ENCODE data around the gene ITGB3BP. TPM values are rescaled to one million over a fixed set of nuclear protein-coding genes. Genes with fewer than 3 reads are reported as not detected.
"Not testable (repeated sequence)": the region's sequence is repeated elsewhere in the genome, so short reads cannot be mapped to it uniquely, and the experiment has no call there.

Gene ITGB3BP
- total RNA-seq, 1 donor from 2014 or later, result 6.0 TPM

- DNase-seq (ENCODE audit: low spot score), result no peak
- ATAC-seq, result no peak
Measured at GRCh38 chr1:63423649-63424048, 99.4 kb downstream of the ITGB3BP start.

DNA sequence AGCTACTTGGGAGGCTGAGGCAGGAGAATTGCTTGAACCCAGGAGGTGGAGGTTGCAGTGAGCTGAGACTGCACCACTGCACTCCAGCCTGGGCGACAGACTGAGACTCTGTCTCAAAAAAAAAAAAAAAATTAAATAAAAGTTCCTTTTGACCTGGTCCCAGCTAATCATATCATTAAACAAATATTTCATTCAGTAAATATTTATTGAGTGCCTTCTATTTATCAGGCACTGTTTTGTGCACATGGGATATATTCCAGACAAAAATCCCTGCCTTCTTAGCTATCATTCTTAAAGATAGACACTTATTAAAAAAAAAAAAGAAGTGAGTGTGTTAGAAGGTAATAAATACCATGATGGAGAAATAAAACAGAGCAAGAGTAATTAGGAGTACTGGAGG lies 102.3 kb downstream of the ITGB3BP start:
- ATAC-seq; DNase-seq (ENCODE audit: low spot score): not testable (repeated sequence)

DNA sequence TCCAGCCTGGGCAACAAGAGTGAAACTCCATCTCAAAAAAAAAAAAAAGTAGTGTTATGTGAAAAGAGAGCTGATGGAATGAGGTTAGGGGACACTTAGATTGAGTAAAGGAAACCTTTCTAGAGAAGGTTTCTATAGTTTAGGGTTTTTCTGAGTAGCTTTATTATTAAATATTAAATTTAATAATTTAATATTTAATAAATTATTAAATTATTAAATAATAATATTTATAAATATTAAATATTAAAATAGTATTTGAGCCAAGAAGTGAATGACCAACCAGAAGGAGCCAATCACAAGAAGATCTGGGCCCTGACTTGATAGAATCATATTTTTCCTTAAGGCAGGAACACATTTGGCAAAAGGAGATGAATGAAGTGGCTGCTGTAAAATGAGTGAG lies 104.9 kb downstream of the ITGB3BP start:
- no peak for DNase-seq (ENCODE audit: low spot score)
- no peak for ATAC-seq

GRCh38 chr1:63414691-63415365 lies 108.2 kb downstream of the ITGB3BP start:
- ATAC-seq (no peak), DNase-seq (ENCODE audit: low spot score) (no peak)

DNA sequence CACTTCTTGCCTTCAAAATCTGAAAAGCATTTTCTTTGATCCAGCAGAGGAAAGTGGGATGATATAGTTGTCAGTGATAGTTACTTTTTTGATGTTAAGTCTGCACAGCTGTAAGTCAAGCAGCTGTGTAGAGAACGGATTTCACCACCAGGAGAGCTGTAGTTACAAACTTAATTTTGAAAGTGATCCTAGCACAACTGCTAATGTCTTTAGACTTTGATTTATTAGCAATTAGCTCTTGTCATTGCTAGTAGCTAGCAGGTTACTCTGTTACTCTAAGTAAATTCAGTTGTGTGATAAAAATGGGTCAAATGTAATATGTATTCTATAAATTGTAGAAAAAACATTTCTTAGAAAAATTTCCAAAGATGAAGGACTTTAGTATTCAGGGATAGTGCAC lies 109.6 kb downstream of the ITGB3BP start:
- no peak for ATAC-seq
- no peak for DNase-seq (ENCODE audit: low spot score)

- ATAC-seq (no peak), DNase-seq (ENCODE audit: low spot score) (no peak)
Measured at GRCh38 chr1:63411066-63411465, 112.0 kb downstream of the ITGB3BP start.

DNA sequence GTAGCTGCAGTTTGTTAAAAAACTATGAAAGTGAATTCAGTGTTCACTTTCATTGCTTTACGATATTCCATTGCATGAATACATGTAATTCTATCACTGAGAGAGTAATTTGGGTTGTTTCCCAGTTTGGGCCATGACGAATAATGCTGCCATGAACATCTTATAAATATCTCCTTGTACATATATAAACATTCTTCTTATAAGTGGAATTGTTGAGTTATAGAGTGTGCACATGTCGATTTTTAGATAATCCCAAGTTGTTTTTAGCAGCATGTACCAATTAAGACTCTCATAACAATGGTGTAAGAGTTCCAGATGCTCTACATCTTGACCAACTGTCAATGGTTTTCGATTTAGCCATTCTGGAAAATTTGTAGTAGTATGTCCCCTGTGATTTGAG lies 114.7 kb downstream of the ITGB3BP start:
- ATAC-seq, result no peak
- DNase-seq (ENCODE audit: low spot score), result no peak

DNA sequence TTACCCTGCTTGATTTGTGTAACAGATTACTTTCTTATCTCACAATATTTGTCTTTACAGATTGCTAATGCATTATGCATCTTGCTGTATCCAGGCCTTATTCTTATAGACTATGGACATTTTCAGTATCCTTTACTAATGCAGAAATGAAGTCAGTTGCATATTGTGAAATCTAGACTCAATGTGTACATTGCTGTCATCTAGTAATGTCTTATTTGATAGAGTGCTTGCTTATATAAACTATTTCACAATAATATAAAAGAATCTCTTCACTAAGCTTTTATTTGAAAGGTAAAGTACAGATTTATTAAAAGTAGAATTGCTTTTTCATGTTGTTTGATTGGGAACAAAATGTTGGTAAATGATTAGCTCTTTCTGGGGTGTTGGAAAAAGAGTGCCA lies 116.0 kb downstream of the ITGB3BP start:
- no peak for DNase-seq (ENCODE audit: low spot score)
- ATAC-seq, result peak; percentile 46

- no peak for ATAC-seq
- no peak for DNase-seq (ENCODE audit: low spot score)
Measured at GRCh38 chr1:63405987-63406386, 117.0 kb downstream of the ITGB3BP start.

GRCh38 chr1:63405021-63405420 lies 118.0 kb downstream of the ITGB3BP start:
- ATAC-seq (no peak), DNase-seq (ENCODE audit: low spot score) (no peak)

- DNase-seq (ENCODE audit: low spot score) (no peak), ATAC-seq (no peak)
Measured at GRCh38 chr1:63403386-63403785, 119.6 kb downstream of the ITGB3BP start.

- DNase-seq (ENCODE audit: low spot score), result no peak
- no peak for ATAC-seq
Measured at GRCh38 chr1:63401945-63402344, 121.1 kb downstream of the ITGB3BP start.

Other genes with a start within 250 kb of the ITGB3BP start
- gene FOXD3, start 200.7 kb downstream of the ITGB3BP start, total RNA-seq, result 0.15 TPM
- 5.4 TPM for gene ALG6, start 155.6 kb downstream of the ITGB3BP start, total RNA-seq
- 0.91 TPM for gene EFCAB7, start 300 bp upstream of the ITGB3BP start, total RNA-seq
- 225 TPM for gene PGM1, start 70.2 kb upstream of the ITGB3BP start, total RNA-seq